C4-2B (cell line): ENCODE measurements around the gene KAT6B.

Experiments used
- H3K27ac ChIP-seq: fragments of 450-650 bp; 2 replicates; pipeline ENCODE4 v1.5.1; 2017
- ZFX ChIP-seq: fragments of 450-650 bp; IDR thresholded peaks from 2 replicates; pipeline ENCODE4 v1.6.1; 2017
- TF ChIP-seq, protein P1 (sequence below): fragments of 450-650 bp; conservative IDR thresholded peaks from 2 replicates; pipeline ENCODE4 v1.5.1; 2017; ENCODE audit warnings: mild to moderate bottlenecking

KAT6B gene

DNA sequence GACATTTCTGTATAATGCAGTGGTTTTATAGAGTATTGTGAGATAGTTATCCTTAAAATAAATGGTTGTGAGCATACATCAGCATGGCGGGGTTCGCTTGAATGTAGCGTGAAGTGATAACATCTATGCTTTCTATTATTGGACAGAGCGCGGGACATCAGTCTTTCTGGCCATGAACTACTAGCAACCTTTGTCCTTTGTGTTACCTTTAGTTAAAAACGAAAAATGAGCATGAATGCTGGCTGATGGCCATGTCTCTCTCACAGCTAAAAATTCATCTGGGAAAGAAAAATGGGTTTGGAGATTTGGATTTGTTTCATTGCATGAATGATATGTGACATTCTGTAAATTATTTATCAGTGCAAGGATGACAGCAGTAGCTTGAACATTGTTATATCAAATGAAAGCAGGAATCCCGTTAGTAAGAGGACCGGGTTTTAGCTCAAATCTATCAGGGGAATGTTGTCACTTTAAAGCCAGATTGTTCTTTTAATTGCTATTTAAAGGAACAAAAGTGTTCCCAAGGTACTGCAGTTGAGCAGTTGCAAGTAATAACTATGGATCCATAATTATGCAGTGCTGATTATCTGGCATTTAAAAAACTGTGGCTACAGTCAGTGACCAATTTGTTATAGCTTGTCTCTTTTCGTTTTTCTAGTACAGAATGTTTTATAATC is 131.0 kb downstream of the KAT6B start:
- H3K27ac ChIP-seq, result no peak overlapping the region
- TF ChIP-seq, protein P1, sequence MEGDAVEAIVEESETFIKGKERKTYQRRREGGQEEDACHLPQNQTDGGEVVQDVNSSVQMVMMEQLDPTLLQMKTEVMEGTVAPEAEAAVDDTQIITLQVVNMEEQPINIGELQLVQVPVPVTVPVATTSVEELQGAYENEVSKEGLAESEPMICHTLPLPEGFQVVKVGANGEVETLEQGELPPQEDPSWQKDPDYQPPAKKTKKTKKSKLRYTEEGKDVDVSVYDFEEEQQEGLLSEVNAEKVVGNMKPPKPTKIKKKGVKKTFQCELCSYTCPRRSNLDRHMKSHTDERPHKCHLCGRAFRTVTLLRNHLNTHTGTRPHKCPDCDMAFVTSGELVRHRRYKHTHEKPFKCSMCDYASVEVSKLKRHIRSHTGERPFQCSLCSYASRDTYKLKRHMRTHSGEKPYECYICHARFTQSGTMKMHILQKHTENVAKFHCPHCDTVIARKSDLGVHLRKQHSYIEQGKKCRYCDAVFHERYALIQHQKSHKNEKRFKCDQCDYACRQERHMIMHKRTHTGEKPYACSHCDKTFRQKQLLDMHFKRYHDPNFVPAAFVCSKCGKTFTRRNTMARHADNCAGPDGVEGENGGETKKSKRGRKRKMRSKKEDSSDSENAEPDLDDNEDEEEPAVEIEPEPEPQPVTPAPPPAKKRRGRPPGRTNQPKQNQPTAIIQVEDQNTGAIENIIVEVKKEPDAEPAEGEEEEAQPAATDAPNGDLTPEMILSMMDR, result no peak
- no peak for TF ChIP-seq ZFX

DNA sequence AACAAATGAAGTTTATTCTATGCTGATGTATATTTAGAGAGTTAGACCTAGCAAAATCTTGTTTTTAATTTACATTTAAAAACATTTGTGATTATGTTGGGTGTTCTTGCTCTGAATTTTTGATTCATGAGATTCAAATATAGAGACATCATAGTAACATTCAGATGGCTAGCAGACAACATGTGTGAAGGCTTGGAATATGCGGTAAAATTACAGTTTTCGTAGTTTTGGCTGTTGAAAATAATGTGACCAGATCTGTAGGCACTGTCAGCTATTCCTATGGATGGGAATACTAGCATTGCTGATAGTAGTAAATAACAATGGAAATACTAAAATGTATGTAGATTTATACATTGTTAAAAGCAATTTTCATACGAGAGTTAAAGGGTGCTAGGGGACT is 131.9 kb downstream of the KAT6B start:
- no peak overlapping the region for H3K27ac ChIP-seq
- TF ChIP-seq, protein P1, result no peak
- TF ChIP-seq ZFX, result no peak

DNA sequence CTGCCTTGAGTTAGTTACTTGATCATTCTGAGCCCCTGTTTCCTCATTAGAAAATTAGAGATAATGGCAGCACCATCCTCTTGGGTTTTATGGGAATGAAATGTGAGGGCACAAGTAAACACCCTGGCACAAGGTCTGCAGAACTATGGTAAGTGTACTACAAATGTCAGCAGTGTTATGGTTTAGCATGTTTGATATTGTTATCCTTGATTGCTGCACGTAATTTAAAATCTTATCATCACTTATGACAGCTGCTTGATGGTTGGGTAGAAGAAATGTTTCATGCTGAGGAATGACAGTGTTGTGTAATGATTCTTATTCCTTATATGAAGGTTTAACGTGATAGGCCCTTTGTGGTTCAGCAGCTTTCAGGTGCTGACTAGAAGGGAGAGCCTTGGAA is 134.3 kb downstream of the KAT6B start:
- H3K27ac ChIP-seq, result peak overlapping the region; percentile 34; the same call in 1 of the 2 replicates

DNA sequence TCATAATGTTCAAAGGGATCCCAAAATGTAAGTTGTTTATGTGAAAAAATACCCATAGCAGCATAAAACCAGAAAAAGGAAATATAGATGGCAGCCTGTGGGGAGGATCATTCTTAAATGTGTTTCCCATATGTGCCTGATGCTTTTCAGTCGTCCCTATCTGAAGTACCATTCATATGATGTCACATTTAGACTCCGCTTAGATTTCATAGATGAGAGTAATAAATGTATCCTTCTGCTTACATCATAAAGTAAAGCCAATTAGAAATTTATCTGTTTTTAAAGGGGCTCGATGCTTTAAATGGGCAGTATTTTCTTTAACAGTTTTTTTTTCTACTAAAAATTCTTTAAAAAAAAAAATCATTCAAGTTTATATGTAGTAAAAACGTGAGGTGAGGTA is 136.1 kb downstream of the KAT6B start:
- TF ChIP-seq ZFX, result no peak
- TF ChIP-seq, protein P1, result no peak
- H3K27ac ChIP-seq, result no peak overlapping the region

More for the DNA sequence above, 134.3 kb downstream of the KAT6B start:
- TF ChIP-seq, protein P1, result no peak
- no peak for TF ChIP-seq ZFX

DNA sequence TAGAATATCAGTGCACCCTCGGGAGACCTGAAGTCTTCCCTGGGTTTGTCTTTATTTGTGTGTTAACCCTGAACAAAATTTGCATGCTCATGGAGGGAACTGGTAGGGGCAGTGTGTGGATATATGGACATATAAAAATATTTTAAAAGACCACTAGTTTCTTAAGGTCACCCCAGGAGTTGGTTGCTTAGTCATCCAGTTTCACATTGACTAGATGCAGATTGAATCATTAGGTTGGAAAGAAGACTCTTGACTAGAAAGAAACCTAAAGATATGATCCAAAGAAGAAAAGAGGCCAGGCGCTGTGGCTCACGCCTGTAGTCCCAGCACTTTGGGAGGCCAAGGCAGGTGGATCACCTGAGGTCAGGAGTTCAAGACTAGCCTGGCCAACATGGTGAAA is 137.1 kb downstream of the KAT6B start:
- H3K27ac ChIP-seq, result no peak overlapping the region
- TF ChIP-seq, protein P1, result no peak
- no peak for TF ChIP-seq ZFX

DNA sequence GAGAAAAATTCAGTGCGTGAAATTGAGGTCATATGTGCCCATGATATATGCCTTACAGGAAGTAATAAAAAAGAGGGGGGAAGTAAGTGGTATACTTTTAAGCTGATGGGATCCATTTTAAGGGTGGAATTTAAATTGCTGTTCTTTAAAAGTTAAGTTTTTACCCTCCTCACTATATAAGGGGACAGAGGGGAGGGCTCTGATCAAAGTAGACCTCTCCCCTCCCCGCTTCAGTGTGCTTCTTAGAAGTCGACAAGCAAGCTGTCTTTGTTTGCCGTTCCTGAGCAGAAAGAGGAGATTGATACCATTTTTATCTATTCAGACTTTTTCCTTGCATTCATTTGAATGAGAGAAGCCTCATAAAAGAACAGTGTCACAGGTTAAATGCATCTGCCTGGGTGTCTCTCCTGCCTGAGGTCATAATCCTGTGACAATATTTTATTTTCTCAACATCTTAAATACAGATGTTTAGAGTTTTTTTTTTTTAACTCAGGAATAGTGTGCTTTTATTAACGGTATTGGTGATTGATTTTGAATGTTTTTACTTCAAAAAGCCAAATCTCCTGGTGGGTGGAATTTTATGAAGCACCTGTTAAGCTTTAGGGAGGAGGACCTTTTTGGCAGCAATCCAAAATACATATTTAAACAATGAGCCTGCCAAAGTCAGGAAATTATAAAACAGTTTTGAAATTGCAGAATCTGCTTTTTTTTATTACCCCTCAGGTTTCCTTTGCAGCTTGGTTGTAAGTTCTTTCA is 141.7 kb downstream of the KAT6B start:
- no peak for TF ChIP-seq ZFX
- TF ChIP-seq, protein P1, result no peak
- H3K27ac ChIP-seq, result peak overlapping the region; percentile 70

DNA sequence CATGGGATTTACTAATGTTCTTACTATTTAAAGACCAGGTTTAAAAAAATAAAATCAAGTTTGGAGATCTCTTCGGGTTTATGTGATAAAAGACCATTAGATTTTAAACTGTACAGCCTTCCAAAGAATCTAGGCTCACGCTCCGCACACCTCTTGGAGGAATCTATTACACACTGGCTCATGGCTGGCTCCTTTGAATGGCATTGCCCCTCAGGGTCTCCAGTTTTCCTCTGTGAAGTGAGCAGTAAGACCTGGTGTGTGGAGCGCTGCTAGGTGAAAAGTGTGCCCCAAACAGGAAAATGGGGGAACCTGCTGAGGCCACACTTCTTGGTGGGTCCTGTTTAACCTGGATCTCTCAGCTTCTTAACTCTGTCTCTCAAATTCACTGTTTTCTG is 142.3 kb downstream of the KAT6B start:
- TF ChIP-seq ZFX, result no peak
- TF ChIP-seq, protein P1, result no peak
- H3K27ac ChIP-seq, result peak overlapping the region; percentile 70
